GM12891 (cell line): ENCODE data around the gene CCDC8.

ENCODE experiments used
- POLR2A ChIP-seq: IDR thresholded peaks from 2 replicates; pipeline ENCODE4 v1.6.1; 2011; ENCODE audit warnings: low read depth, low read length, control low read depth
- TAF1 ChIP-seq: IDR thresholded peaks from 2 replicates; pipeline ENCODE4 v1.6.1; 2011; ENCODE audit warnings: low read depth, low read length, control low read depth

- no peak for TF ChIP-seq TAF1
- no peak for TF ChIP-seq POLR2A
Observed at GRCh38 chr19:46386996-46387712, 26.2 kb downstream of the CCDC8 start.
